Keratinocyte (primary cell): ENCODE measurements around the gene HOXC11. TPM values are rescaled to one million over a fixed set of nuclear protein-coding genes. Genes with fewer than 3 reads are reported as not detected.

ENCODE experiments used
- DNase-seq: peaks from one replicate; pipeline ENCODE4 v3.0.0-alpha.2; 2011; ENCODE audit warnings: low read depth, missing footprints, low spot score
- FAIRE-seq: peaks from 2 replicates; lab custom pipeline; 2011; peaks lifted over from hg19 to GRCh38; lab: Jason Lieb, UNC
- H2AFZ ChIP-seq: 2 replicates; pipeline ENCODE4 v1.6.0; 2012; ENCODE audit warnings: low read length, control low read depth, inconsistent platforms; ENCODE audit not compliant: control insufficient read depth
- H3K27ac ChIP-seq: 2 replicates; pipeline ENCODE4 v1.5.1; 2011; ENCODE audit warnings: low read length; ENCODE audit not compliant: control insufficient read depth, insufficient read depth
- H3K27me3 ChIP-seq: 3 replicates; pipeline ENCODE4 v1.6.0; 2011; ENCODE audit warnings: low read length; ENCODE audit not compliant: control insufficient read depth, insufficient read depth; ENCODE audit errors: extremely low read depth
- H3K36me3 ChIP-seq, 2 experiments: 2 replicates in 1 of 2; 3 replicates in 1 of 2; pipeline ENCODE4 v1.5.1; 2011; ENCODE audit warnings: low read length in 2 of 2, mild to moderate bottlenecking in 1 of 2; ENCODE audit not compliant: control insufficient read depth in 2 of 2, insufficient read depth in 2 of 2; ENCODE audit errors: extremely low read depth in 1 of 2
- H3K4me1 ChIP-seq: 3 replicates; pipeline ENCODE4 v1.5.1; 2011; ENCODE audit warnings: low read length; ENCODE audit not compliant: control insufficient read depth, insufficient read depth; ENCODE audit errors: extremely low read depth
- H3K4me2 ChIP-seq: 3 replicates; pipeline ENCODE4 v1.6.0; 2011; ENCODE audit warnings: low read depth, low read length; ENCODE audit not compliant: control insufficient read depth, insufficient read depth; ENCODE audit errors: extremely low read depth
- H3K4me3 ChIP-seq, 3 experiments: fragments of 200-600 bp in 1 of 3; sonication (generic) in 1 of 3; 2 replicates in 2 of 3; 3 replicates in 1 of 3; pipeline ENCODE4 v1.5.1; 2011 to 2016; ENCODE audit warnings: low read length in 3 of 3, mild to moderate bottlenecking in 3 of 3, control low read depth in 2 of 3, inconsistent platforms in 1 of 3, low read depth in 1 of 3, mixed read lengths in 1 of 3, mixed run types in 1 of 3, moderate library complexity in 1 of 3; ENCODE audit not compliant: control insufficient read depth in 2 of 3, insufficient read depth in 2 of 3; ENCODE audit errors: extremely low read depth in 1 of 3
- H3K79me2 ChIP-seq: 2 replicates; pipeline ENCODE4 v1.6.0; 2012; ENCODE audit warnings: low read length; ENCODE audit not compliant: control insufficient read depth, insufficient read depth
- H3K9ac ChIP-seq: 3 replicates; pipeline ENCODE4 v1.6.0; 2011; ENCODE audit warnings: low read length; ENCODE audit not compliant: control insufficient read depth, insufficient read depth; ENCODE audit errors: extremely low read depth
- H3K9me1 ChIP-seq: 3 replicates; pipeline ENCODE4 v1.6.0; 2011; ENCODE audit warnings: low read length; ENCODE audit not compliant: control insufficient read depth, insufficient read depth; ENCODE audit errors: extremely low read depth
- H3K9me3 ChIP-seq: 2 replicates; pipeline ENCODE4 v1.5.1; 2012; ENCODE audit warnings: low read depth, low read length; ENCODE audit not compliant: control insufficient read depth
- H4K20me1 ChIP-seq: 3 replicates; pipeline ENCODE4 v1.6.0; 2011; ENCODE audit warnings: low read length; ENCODE audit not compliant: control insufficient read depth, insufficient read depth; ENCODE audit errors: extremely low read depth
- CTCF ChIP-seq, 3 experiments: IDR thresholded peaks in 1 of 3; conservative IDR thresholded peaks in 1 of 3; optimal IDR thresholded peaks in 1 of 3; 2 replicates in 2 of 3; 3 replicates in 1 of 3; pipeline versions ENCODE3 to v1.5.1; 2011; ENCODE audit warnings: low read length in 3 of 3, mild to moderate bottlenecking in 3 of 3, moderate library complexity in 2 of 3, control low read depth in 1 of 3, inconsistent platforms in 1 of 3; ENCODE audit not compliant: insufficient read depth in 2 of 3; ENCODE audit errors: extremely low read depth in 1 of 3
- EZH2 ChIP-seq: IDR thresholded peaks from one replicate; pipeline ENCODE4 v1.6.1; 2012; ENCODE audit warnings: inconsistent platforms, mild to moderate bottlenecking, low read length, moderate library complexity
- dilution Hi-C: fragments of 300-500 bp; cut with MboI; formaldehyde crosslinking; loops from one replicate; pipeline ENCODE4 v1.7.0; 2020; ENCODE audit warnings: low sequenced_read_pairs; ENCODE audit not compliant: extremely low pct_ligation_motif_present
- polyA plus RNA-seq, 5 experiments: library from polyadenylated mRNA; depleted of rRNA in 3 of 5; stranded (reverse) in 3 of 5; stranded (forward) in 1 of 5; unstranded in 1 of 5; fragments of >200 nt; gene quantifications; 1 replicate in 1 of 5; 2 replicates in 3 of 5; 3 replicates in 1 of 5; pipeline versions ENCODE4 v1.2.1 to v1.2.3, GENCODE V29; 2011 to 2012; ENCODE audit warnings: missing spikeins in 2 of 5, low read depth in 1 of 5, low replicate concordance in 1 of 5

The HOXC11 gene
- polyA plus RNA-seq, 1 donor (not counting 4 experiments of a cell fraction or from before 2014, with no cell fraction given), result 1.6 TPM

- DNase-seq (no peak), FAIRE-seq (no peak)
- Histone ChIP-seq H3K79me2 (no peaks in the 10 kb centered on the region), H2AFZ (no peak overlapping the region), H3K27me3 (peaks cover 81% of the 10 kb centered on the region), H3K4me2 (no peak overlapping the region), H3K36me3 (no peaks in the 10 kb centered on the region), H3K9ac (no peak overlapping the region), H4K20me1 (no peaks in the 10 kb centered on the region), H3K9me3 (no peaks in the 10 kb centered on the region), H3K4me1 (no peaks in the 10 kb centered on the region), H3K4me3 (no peak overlapping the region), H3K27ac (no peak overlapping the region), H3K9me1 (no peaks in the 10 kb centered on the region)
- no peak for TF ChIP-seq EZH2
- no peak for TF ChIP-seq CTCF (optimal IDR thresholded peaks at IDR 0.05 in 1 of 3, IDR thresholded peaks at IDR 0.05 in 1 of 3, conservative IDR thresholded peaks at IDR 0.05 in 1 of 3; ENCODE audit: extremely low read depth in 1 of 3, insufficient read depth in 2 of 3, low read length in 3 of 3)
- dilution Hi-C loops, result loop anchor here (25.0 kb wide), 1 partner anchor 170 kb away; the partner anchor contains the start of gene CISTR
These were observed 40.9 kb upstream of the HOXC11 start for GRCh38 chr12:53931844-53932581.

- Histone ChIP-seq H4K20me1 (no peaks in the 10 kb centered on the region), H2AFZ (no peak overlapping the region), H3K9me1 (no peaks in the 10 kb centered on the region), H3K27ac (no peak overlapping the region), H3K9me3 (no peaks in the 10 kb centered on the region), H3K36me3 (no peaks in the 10 kb centered on the region), H3K4me1 (no peaks in the 10 kb centered on the region), H3K4me3 (no peak overlapping the region), H3K79me2 (no peaks in the 10 kb centered on the region), H3K4me2 (no peak overlapping the region), H3K27me3 (peaks cover 74% of the 10 kb centered on the region), H3K9ac (no peak overlapping the region)
- DNase-seq (no peak), FAIRE-seq (no peak)
- TF ChIP-seq EZH2 (no peak), CTCF (optimal IDR thresholded peaks at IDR 0.05 in 1 of 3, IDR thresholded peaks at IDR 0.05 in 1 of 3, conservative IDR thresholded peaks at IDR 0.05 in 1 of 3; ENCODE audit: extremely low read depth in 1 of 3, insufficient read depth in 2 of 3, low read length in 3 of 3) (no peak)
- dilution Hi-C loops, result loop anchor here (25.0 kb wide), 1 partner anchor 171 kb away; the partner anchor contains the start of gene CISTR
These were observed 40.0 kb upstream of the HOXC11 start for GRCh38 chr12:53932915-53933314.
